A549 (cell line): Measurements from ENCODE around the gene HLA-DMB. TPM values are rescaled to one million over a fixed set of nuclear protein-coding genes. Genes with fewer than 3 reads are reported as not detected.

Source experiments
- ATAC-seq, 2 experiments: fragments of 200-7000 bp in 1 of 2; fragments of >200 bp in 1 of 2; cut with Nextera tagmentation in 1 of 2; cut with Tn5 transposase in 1 of 2; 3 replicates each; pipeline versions ENCODE4 v1.8.0 to v1.9.1; 2018 to 2020; ENCODE audit warnings: mild to moderate bottlenecking in 1 of 2, moderate library complexity in 1 of 2
- CTCF ChIA-PET: fragments of 300-600 bp; sonication (Branson Sonifier 250); formaldehyde crosslinking; extraction: SDS; loops from one replicate; lab custom pipeline; 2021; ENCODE audit warnings: antibody characterized with exemption, inconsistent platforms; lab: Yijun Ruan, JAX
- POLR2A ChIA-PET: fragments of 350-600 bp; formaldehyde crosslinking; extraction: SDS; loops from one replicate; lab custom pipeline; 2021; ENCODE audit warnings: antibody characterized with exemption, inconsistent platforms; lab: Yijun Ruan, JAX
- DNase-seq, 2 experiments: peaks; one replicate each; pipeline versions ENCODE4 v3.0.0 to v3.0.0-alpha.2; 2011 to 2016; ENCODE audit warnings: low read depth in 1 of 2, low spot score in 1 of 2
- FAIRE-seq: peaks from 2 replicates; lab custom pipeline; 2011; peaks lifted over from hg19 to GRCh38; lab: Jason Lieb, UNC
- H3K27ac ChIP-seq, 2 experiments: fragments of >200 bp; sonication (Bioruptor Twin); formaldehyde crosslinking; 3 replicates each; pipeline ENCODE4 v1.5.1; 2016 to 2017
- H3K4me1 ChIP-seq: fragments of >200 bp; sonication (Bioruptor Twin); formaldehyde crosslinking; 3 replicates; pipeline ENCODE4 v1.6.1; 2016
- H3K4me2 ChIP-seq: fragments of >200 bp; sonication (Bioruptor Twin); formaldehyde crosslinking; 3 replicates; pipeline ENCODE4 v1.6.1; 2016
- H3K4me3 ChIP-seq: fragments of >200 bp; sonication (Bioruptor Twin); formaldehyde crosslinking; 3 replicates; pipeline ENCODE4 v1.5.1; 2016
- H3K9me3 ChIP-seq: fragments of >200 bp; sonication (Bioruptor Twin); formaldehyde crosslinking; 3 replicates; pipeline ENCODE4 v1.6.1; 2016
- BHLHE40 ChIP-seq: IDR thresholded peaks from 2 replicates; pipeline ENCODE4 v1.6.1; 2012; ENCODE audit warnings: low read depth, low read length, inconsistent platforms
- CBX2 ChIP-seq: fragments of 200-600 bp; sonication (generic); IDR thresholded peaks from 2 replicates; pipeline ENCODE4 v1.6.1; 2016; ENCODE audit warnings: low read depth, mild to moderate bottlenecking, borderline replicate concordance
- CBX8 ChIP-seq: fragments of 200-600 bp; sonication (generic); IDR thresholded peaks from 2 replicates; pipeline ENCODE4 v1.6.1; 2016
- CEBPB ChIP-seq, 2 experiments: fragments of >200 bp in 1 of 2; sonication (Bioruptor Twin) in 1 of 2; formaldehyde crosslinking in 1 of 2; IDR thresholded peaks; 2 replicates each; pipeline ENCODE4 v1.6.1; 2012 to 2016
- CHD4 ChIP-seq: fragments of 200-600 bp; sonication (generic); IDR thresholded peaks from 2 replicates; pipeline ENCODE4 v1.6.1; 2016; ENCODE audit warnings: antibody characterized with exemption, mild to moderate bottlenecking, borderline replicate concordance
- EHMT2 ChIP-seq: fragments of 200-600 bp; sonication (generic); IDR thresholded peaks from 2 replicates; pipeline ENCODE4 v1.6.1; 2016; ENCODE audit warnings: antibody characterized with exemption, low read depth, mild to moderate bottlenecking, moderate library complexity
- ESRRA ChIP-seq: fragments of 150-350 bp; IDR thresholded peaks from 2 replicates; pipeline ENCODE4 v1.6.1; 2014; ENCODE audit warnings: mild to moderate bottlenecking, low read length, borderline replicate concordance
- FOSL2 ChIP-seq, 2 experiments: fragments of 450-650 bp in 1 of 2; fragments of >200 bp in 1 of 2; sonication (Bioruptor Twin) in 1 of 2; formaldehyde crosslinking; IDR thresholded peaks; 2 replicates each; pipeline versions ENCODE4 v1.5.0 to v1.6.1; 2016 to 2020; ENCODE audit warnings: mild to moderate bottlenecking in 1 of 2, moderate library complexity in 1 of 2
- FOXS1 ChIP-seq: fragments of 250-450 bp; sonication (Bioruptor Pico); IDR thresholded peaks from 2 replicates; pipeline ENCODE4 v1.5.0; 2020; ENCODE audit warnings: mild to moderate bottlenecking, moderate library complexity
- HDAC2 ChIP-seq: fragments of 200-600 bp; sonication (generic); IDR thresholded peaks from 2 replicates; pipeline ENCODE4 v1.6.1; 2016
- HEYL ChIP-seq: fragments of 250-450 bp; sonication (Bioruptor Pico); IDR thresholded peaks from 2 replicates; pipeline ENCODE4 v1.8.0; 2021; ENCODE audit warnings: mild to moderate bottlenecking, moderate library complexity
- HOXA7 ChIP-seq: fragments of 250-450 bp; sonication (Bioruptor Pico); IDR thresholded peaks from 2 replicates; pipeline ENCODE4 v1.5.0; 2020; ENCODE audit warnings: mild to moderate bottlenecking, moderate library complexity
- HOXB13 ChIP-seq: fragments of 250-450 bp; sonication (Bioruptor Pico); IDR thresholded peaks from 2 replicates; pipeline ENCODE4 v1.5.0; 2020; ENCODE audit warnings: low read depth, mild to moderate bottlenecking, moderate library complexity
- HOXB5 ChIP-seq: fragments of 250-450 bp; sonication (Bioruptor Pico); IDR thresholded peaks from 2 replicates; pipeline ENCODE4 v1.5.0; 2020; ENCODE audit warnings: mild to moderate bottlenecking, moderate library complexity
- JUNB ChIP-seq: fragments of >200 bp; sonication (Bioruptor Twin); formaldehyde crosslinking; IDR thresholded peaks from 2 replicates; pipeline ENCODE4 v1.6.1; 2016
- KDM1A ChIP-seq: fragments of 200-600 bp; sonication (generic); IDR thresholded peaks from 2 replicates; pipeline ENCODE4 v1.6.1; 2016; ENCODE audit warnings: low read depth, mild to moderate bottlenecking
- KDM5A ChIP-seq: fragments of 200-600 bp; sonication (generic); IDR thresholded peaks from 2 replicates; pipeline ENCODE4 v1.6.1; 2016; ENCODE audit warnings: antibody characterized with exemption, mild to moderate bottlenecking
- MAFK ChIP-seq: fragments of 450-650 bp; IDR thresholded peaks from 2 replicates; pipeline ENCODE4 v1.6.1; 2014; ENCODE audit not compliant: partially characterized antibody
- MAZ ChIP-seq: fragments of 150-350 bp; IDR thresholded peaks from 2 replicates; pipeline ENCODE4 v1.6.1; 2014; ENCODE audit warnings: antibody characterized with exemption, low read depth, low read length, borderline replicate concordance
- NFE2L2 ChIP-seq: fragments of 150-350 bp; conservative IDR thresholded peaks from 2 replicates; pipeline ENCODE4 v1.6.1; 2014; ENCODE audit warnings: low read length
- NR3C1 ChIP-seq: fragments of >200 bp; sonication (Bioruptor Twin); formaldehyde crosslinking; IDR thresholded peaks from 3 replicates; pipeline ENCODE4 v1.6.1; 2017
- RAD21 ChIP-seq, 2 experiments: fragments of >200 bp in 1 of 2; sonication (Bioruptor Twin) in 1 of 2; formaldehyde crosslinking in 1 of 2; IDR thresholded peaks in 1 of 2; conservative IDR thresholded peaks in 1 of 2; 2 replicates in 1 of 2; 3 replicates in 1 of 2; pipeline ENCODE4 v1.6.1; 2012 to 2018; ENCODE audit warnings: inconsistent platforms in 1 of 2
- RARB ChIP-seq: fragments of 250-450 bp; sonication (Bioruptor Pico); IDR thresholded peaks from 2 replicates; pipeline ENCODE4 v1.8.0; 2021; ENCODE audit warnings: mild to moderate bottlenecking, moderate library complexity
- RCOR1 ChIP-seq: fragments of 150-350 bp; IDR thresholded peaks from 2 replicates; pipeline ENCODE4 v1.6.1; 2014; ENCODE audit warnings: antibody characterized with exemption, low read length, low read depth
- RFX5 ChIP-seq: fragments of 450-650 bp; IDR thresholded peaks from 2 replicates; pipeline ENCODE4 v1.7.1; 2014; ENCODE audit warnings: antibody characterized with exemption, mild to moderate bottlenecking, moderate library complexity
- RNF2 ChIP-seq: fragments of 200-600 bp; sonication (generic); IDR thresholded peaks from 2 replicates; pipeline ENCODE4 v1.6.1; 2016; ENCODE audit warnings: low read depth, mild to moderate bottlenecking, antibody characterized with exemption, moderate library complexity, borderline replicate concordance
- TFCP2L1 ChIP-seq: fragments of 250-450 bp; sonication (Bioruptor Pico); IDR thresholded peaks from 2 replicates; pipeline ENCODE4 v1.5.0; 2021; ENCODE audit warnings: mild to moderate bottlenecking
- TP53 ChIP-seq: fragments of 250-450 bp; sonication (Bioruptor Pico); IDR thresholded peaks from 2 replicates; pipeline ENCODE4 v1.5.0; 2021; ENCODE audit warnings: mild to moderate bottlenecking, moderate library complexity
- ZC3H11A ChIP-seq: fragments of 450-650 bp; IDR thresholded peaks from 2 replicates; pipeline ENCODE4 v1.6.1; 2014; ENCODE audit warnings: antibody characterized with exemption, mild to moderate bottlenecking
- ZNF302 ChIP-seq: fragments of 250-450 bp; sonication (Bioruptor Pico); IDR thresholded peaks from 2 replicates; pipeline ENCODE4 v1.9.0; 2021; ENCODE audit warnings: inconsistent platforms, mild to moderate bottlenecking, moderate library complexity
- ZSCAN20 ChIP-seq: fragments of 250-450 bp; sonication (Bioruptor Pico); IDR thresholded peaks from 2 replicates; pipeline ENCODE4 v1.8.0; 2022; ENCODE audit warnings: mild to moderate bottlenecking, moderate library complexity
- WGBS: methylation state at CpG from one replicate; pipeline ENCODE4 v1.1.6; 2017; ENCODE audit errors: missing lambda C conversion rate; 5-methylcytosine and 5-hydroxymethylcytosine counted together
- polyA plus RNA-seq, 4 experiments: library from polyadenylated mRNA; depleted of rRNA in 3 of 4; stranded (reverse); fragments of >200 nt; fragmentation: RNase III in 1 of 4; extraction: RNeasy Plus Mini Kit Qiagen cat#74134 plus additional on column Dnase treatment in 1 of 4; gene quantifications; 2 replicates in 3 of 4; 3 replicates in 1 of 4; pipeline ENCODE4 v1.2.3, GENCODE V29; 2011 to 2017
- TF ChIP-seq, protein P1 (sequence below): fragments of 250-450 bp; sonication (Bioruptor Pico); IDR thresholded peaks from 2 replicates; pipeline ENCODE4 v1.5.0; 2020; ENCODE audit warnings: low read depth, mild to moderate bottlenecking, moderate library complexity
- TF ChIP-seq, protein P2 (sequence below): fragments of >200 bp; sonication (Bioruptor Twin); formaldehyde crosslinking; IDR thresholded peaks from 2 replicates; pipeline ENCODE4 v1.6.1; 2016
- TF ChIP-seq, protein P3 (sequence below): fragments of 250-450 bp; sonication (Bioruptor Pico); IDR thresholded peaks from 2 replicates; pipeline ENCODE4 v1.5.0; 2021; ENCODE audit warnings: mild to moderate bottlenecking, moderate library complexity, borderline replicate concordance
- TF ChIP-seq, protein P4 (sequence below): fragments of >200 bp; sonication (Bioruptor Twin); formaldehyde crosslinking; IDR thresholded peaks from 3 replicates; pipeline ENCODE4 v1.6.1; 2016

The HLA-DMB gene
- polyA plus RNA-seq, 2 of the 4 experiments (the other 2 are of a cell fraction), result 3.7 to 14.3 TPM

DNA sequence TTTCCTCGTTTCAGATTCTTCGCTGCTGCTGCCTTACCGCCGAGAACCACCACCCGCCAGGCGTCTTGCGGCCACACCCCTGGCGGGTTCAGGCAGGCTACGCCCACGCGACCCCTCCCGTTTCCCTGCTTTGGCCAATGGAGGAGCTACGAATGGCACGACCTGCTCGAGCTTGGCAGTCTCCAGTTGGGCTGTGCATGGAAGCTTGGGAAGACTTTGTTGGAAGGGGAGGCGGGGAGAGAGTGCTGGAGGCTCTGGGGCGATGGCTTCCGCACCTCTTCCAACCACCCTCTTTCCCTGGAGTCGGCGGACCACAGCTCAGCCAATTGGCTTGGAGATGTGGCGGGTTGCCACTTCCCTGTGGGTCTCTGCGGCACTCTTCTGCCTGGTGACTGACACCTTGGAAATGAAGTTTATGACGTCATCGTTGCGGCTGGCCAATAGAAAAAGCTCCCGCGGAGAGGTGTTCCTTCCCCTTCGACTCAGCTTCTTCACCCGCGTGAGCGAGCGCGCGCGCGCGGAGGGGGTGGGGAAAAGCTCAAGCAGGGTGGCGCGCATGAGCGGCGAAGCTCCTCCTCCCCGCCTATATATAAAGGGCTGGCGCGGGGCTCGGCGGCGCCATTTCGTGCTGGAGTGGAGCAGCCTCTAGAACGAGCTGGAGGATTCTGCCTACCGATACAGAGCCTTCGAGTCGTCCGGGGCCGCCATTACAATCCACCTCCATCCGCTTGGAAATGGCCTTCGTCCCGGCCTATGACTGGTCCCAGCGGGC, 30.9 kb upstream of the HLA-DMB start:
- H3K4me3 ChIP-seq, result peak overlapping the region; percentile 72
- CTCF ChIA-PET, result interaction anchor here (0.7 to 4.8 kb wide), 10 partner anchors 8 to 276 kb away, joined by 3 to 52 read pairs (median 4); partner anchors contain the start of genes HLA-DMA and TAP2
- H3K9me3 ChIP-seq, result no peaks in the 10 kb centered on the region
- peak; percentile 79 to 99 for DNase-seq
- POLR2A ChIA-PET, result interaction anchor here (0.5 to 5.0 kb wide), 28 partner anchors 8 to 844 kb away, joined by 3 to 127 read pairs (median 6); partner anchors contain the start of genes ATF6B, B3GALT4, HLA-DMA and HLA-DMB
- H3K27ac ChIP-seq, result peak overlapping the region; percentile 99 to 100
- H3K4me1 ChIP-seq, result peaks cover 22% of the 10 kb centered on the region
- 1% methylated on average over 34 of the region's 58 CpGs for WGBS
- H3K4me2 ChIP-seq, result peak overlapping the region; percentile 95
- no peak for FAIRE-seq
- peak; percentile 49 to 70 for ATAC-seq
- TF ChIP-seq FOSL2 (IDR thresholded peaks at IDR 0.05) (no peak), FOSL2 (CRISPR knock-in tag; IDR thresholded peaks at IDR 0.05) (peak; percentile 93), MAFK (no peak), RNF2 (no peak), TP53 (CRISPR knock-in tag) (no peak), MAZ (peak; percentile 23; the same call in 1 of the 2 replicates), EHMT2 (no peak), FOXS1 (no peak), CHD4 (no peak), ZC3H11A (no peak), CEBPB (IDR thresholded peaks at IDR 0.05) (no peak; a peak in 1 of 4 replicates), KDM5A (no peak), CBX2 (no peak), HOXB13 (CRISPR knock-in tag) (no peak), HDAC2 (no peak), JUNB (no peak), ZSCAN20 (CRISPR knock-in tag) (no peak), HEYL (CRISPR knock-in tag) (no peak), RFX5 (peak; percentile 97), ESRRA (no peak), NFE2L2 (no peak), KDM1A (no peak), TFCP2L1 (CRISPR knock-in tag) (peak; percentile 94; the same call in 1 of the 2 replicates), CBX8 (no peak), HOXB5 (CRISPR knock-in tag) (no peak), NR3C1 (no peak), RCOR1 (no peak), RAD21 (conservative IDR thresholded peaks at IDR 0.05 in 1 of 2, IDR thresholded peaks at IDR 0.05 in 1 of 2) (no peak), ZNF302 (CRISPR knock-in tag) (no peak), RARB (CRISPR knock-in tag) (no peak), HOXA7 (CRISPR knock-in tag) (peak; percentile 74; the same call in 1 of the 2 replicates), BHLHE40 (no peak)
- TF ChIP-seq, protein P1, sequence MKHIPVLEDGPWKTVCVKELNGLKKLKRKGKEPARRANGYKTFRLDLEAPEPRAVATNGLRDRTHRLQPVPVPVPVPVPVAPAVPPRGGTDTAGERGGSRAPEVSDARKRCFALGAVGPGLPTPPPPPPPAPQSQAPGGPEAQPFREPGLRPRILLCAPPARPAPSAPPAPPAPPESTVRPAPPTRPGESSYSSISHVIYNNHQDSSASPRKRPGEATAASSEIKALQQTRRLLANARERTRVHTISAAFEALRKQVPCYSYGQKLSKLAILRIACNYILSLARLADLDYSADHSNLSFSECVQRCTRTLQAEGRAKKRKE (CRISPR knock-in tag), result no peak
- TF ChIP-seq, protein P2, sequence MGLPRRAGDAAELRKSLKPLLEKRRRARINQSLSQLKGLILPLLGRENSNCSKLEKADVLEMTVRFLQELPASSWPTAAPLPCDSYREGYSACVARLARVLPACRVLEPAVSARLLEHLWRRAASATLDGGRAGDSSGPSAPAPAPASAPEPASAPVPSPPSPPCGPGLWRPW, result no peak
- TF ChIP-seq, protein P3, sequence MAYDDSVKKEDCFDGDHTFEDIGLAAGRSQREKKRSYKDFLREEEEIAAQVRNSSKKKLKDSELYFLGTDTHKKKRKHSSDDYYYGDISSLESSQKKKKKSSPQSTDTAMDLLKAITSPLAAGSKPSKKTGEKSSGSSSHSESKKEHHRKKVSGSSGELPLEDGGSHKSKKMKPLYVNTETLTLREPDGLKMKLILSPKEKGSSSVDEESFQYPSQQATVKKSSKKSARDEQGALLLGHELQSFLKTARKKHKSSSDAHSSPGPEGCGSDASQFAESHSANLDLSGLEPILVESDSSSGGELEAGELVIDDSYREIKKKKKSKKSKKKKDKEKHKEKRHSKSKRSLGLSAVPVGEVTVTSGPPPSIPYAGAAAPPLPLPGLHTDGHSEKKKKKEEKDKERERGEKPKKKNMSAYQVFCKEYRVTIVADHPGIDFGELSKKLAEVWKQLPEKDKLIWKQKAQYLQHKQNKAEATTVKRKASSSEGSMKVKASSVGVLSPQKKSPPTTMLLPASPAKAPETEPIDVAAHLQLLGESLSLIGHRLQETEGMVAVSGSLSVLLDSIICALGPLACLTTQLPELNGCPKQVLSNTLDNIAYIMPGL (CRISPR knock-in tag), result no peak
- TF ChIP-seq, protein P4, sequence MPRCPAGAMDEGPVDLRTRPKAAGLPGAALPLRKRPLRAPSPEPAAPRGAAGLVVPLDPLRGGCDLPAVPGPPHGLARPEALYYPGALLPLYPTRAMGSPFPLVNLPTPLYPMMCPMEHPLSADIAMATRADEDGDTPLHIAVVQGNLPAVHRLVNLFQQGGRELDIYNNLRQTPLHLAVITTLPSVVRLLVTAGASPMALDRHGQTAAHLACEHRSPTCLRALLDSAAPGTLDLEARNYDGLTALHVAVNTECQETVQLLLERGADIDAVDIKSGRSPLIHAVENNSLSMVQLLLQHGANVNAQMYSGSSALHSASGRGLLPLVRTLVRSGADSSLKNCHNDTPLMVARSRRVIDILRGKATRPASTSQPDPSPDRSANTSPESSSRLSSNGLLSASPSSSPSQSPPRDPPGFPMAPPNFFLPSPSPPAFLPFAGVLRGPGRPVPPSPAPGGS, result peak; percentile 98
